HCT116 (cell line): ENCODE measurements around the gene OR5T3. TPM values are rescaled to one million over a fixed set of nuclear protein-coding genes. Genes with fewer than 3 reads are reported as not detected.

Experiments used
- ATAC-seq: fragments of 200-7000 bp; cut with Tn5 transposase; 2 replicates; pipeline ENCODE4 v1.9.1; 2020; ENCODE audit warnings: mild to moderate bottlenecking, moderate library complexity
- BruUV-seq: library from RNA; stranded (reverse); fragments of 400-500 nt; replicated peaks from 2 replicates; lab custom pipeline; 2021; lab: Mats Ljungman, UMichigan
- CTCF ChIA-PET: fragments of 300-600 bp; sonication (Branson Sonifier 250); formaldehyde crosslinking; loops from one replicate; lab custom pipeline; 2021; ENCODE audit warnings: antibody characterized with exemption; lab: Charles Lee
- POLR2A ChIA-PET: fragments of 300-600, 350-600 bp; sonication (Branson Sonifier 250); formaldehyde crosslinking; loops from one replicate; lab custom pipeline; 2021; ENCODE audit warnings: antibody characterized with exemption; lab: Charles Lee
- RAD21 ChIA-PET, 2 experiments: fragments of 300-600 bp; sonication (Branson Sonifier 250); formaldehyde crosslinking; loops; one replicate each; lab custom pipeline; 2023; ENCODE audit warnings: low total read pairs in 2 of 2; ENCODE audit not compliant: uncharacterized antibody in 2 of 2, unreplicated experiment in 2 of 2, low non-redundant PET in 1 of 2; lab: Charles Lee
- DNase-seq: peaks from one replicate; pipeline ENCODE4 v3.0.0-alpha.2; 2010; ENCODE audit warnings: low read depth, low spot score
- H2AFZ ChIP-seq: fragments of 200-600 bp; shearing (Covaris generic), sonication (generic); 2 replicates; pipeline ENCODE4 v1.6.1; 2017; ENCODE audit warnings: low read depth, mixed run types, mixed read lengths, antibody characterized with exemption, low read length; ENCODE audit not compliant: poor library complexity, severe bottlenecking
- H3K27ac ChIP-seq: 2 replicates; pipeline ENCODE4 v1.5.1; 2012; ENCODE audit warnings: low read depth, low read length
- H3K27me3 ChIP-seq: fragments of 200-600 bp; sonication (generic); 2 replicates; pipeline ENCODE4 v1.6.1; 2016; ENCODE audit warnings: mixed run types, low read length, mixed read lengths; ENCODE audit not compliant: insufficient read depth
- H3K36me3 ChIP-seq, 2 experiments: fragments of 200-500 bp in 1 of 2; fragments of 200-600 bp in 1 of 2; sonication (Bioruptor generic) in 1 of 2; sonication (generic) in 1 of 2; 2 replicates each; pipeline versions ENCODE4 v1.5.1 to v1.6.1; 2014 to 2016; ENCODE audit warnings: low read length in 2 of 2, inconsistent platforms in 1 of 2, mixed read lengths in 1 of 2, mixed run types in 1 of 2; ENCODE audit not compliant: insufficient read depth in 2 of 2, control insufficient read depth in 1 of 2
- H3K4me1 ChIP-seq, 2 experiments: fragments of 200-600 bp in 1 of 2; sonication (generic) in 1 of 2; 2 replicates each; pipeline versions ENCODE4 v1.5.1 to v1.6.1; 2012 to 2017; ENCODE audit warnings: low read length in 2 of 2, inconsistent platforms in 1 of 2, mild to moderate bottlenecking in 1 of 2, mixed read lengths in 1 of 2, mixed run types in 1 of 2, moderate library complexity in 1 of 2; ENCODE audit not compliant: insufficient read depth in 2 of 2, control insufficient read depth in 1 of 2
- H3K4me2 ChIP-seq: fragments of 200-600 bp; sonication (generic); 2 replicates; pipeline ENCODE4 v1.6.1; 2017; ENCODE audit warnings: mixed run types, low read length, mixed read lengths
- H3K4me3 ChIP-seq, 2 experiments: fragments of 200-600 bp in 1 of 2; sonication (generic) in 1 of 2; replicated peaks in 1 of 2; 2 replicates each; pipeline ENCODE4 v1.5.1; 2011 to 2016; ENCODE audit warnings: low read length in 2 of 2, control low read depth in 1 of 2, low read depth in 1 of 2, mild to moderate bottlenecking in 1 of 2, mixed read lengths in 1 of 2, mixed run types in 1 of 2
- H3K79me2 ChIP-seq: fragments of 200-600 bp; sonication (generic); 2 replicates; pipeline ENCODE4 v1.6.1; 2017; ENCODE audit warnings: mild to moderate bottlenecking, mixed run types, low read length, moderate library complexity, mixed read lengths; ENCODE audit not compliant: insufficient read depth
- H3K9ac ChIP-seq: fragments of 200-600 bp; sonication (generic); 2 replicates; pipeline ENCODE4 v1.6.1; 2016; ENCODE audit warnings: low read length, mixed read lengths
- H3K9me2 ChIP-seq: fragments of 200-600 bp; sonication (generic), shearing (Covaris generic); 2 replicates; pipeline ENCODE4 v1.6.1; 2017; ENCODE audit warnings: mixed run types, mild to moderate bottlenecking, moderate library complexity; ENCODE audit not compliant: insufficient read depth
- H3K9me3 ChIP-seq, 2 experiments: fragments of 200-500 bp in 1 of 2; fragments of 200-600 bp in 1 of 2; sonication (Bioruptor generic) in 1 of 2; sonication (generic) in 1 of 2; 2 replicates each; pipeline ENCODE4 v1.6.1; 2014 to 2017; ENCODE audit warnings: low read length in 2 of 2, mixed read lengths in 2 of 2, inconsistent platforms in 1 of 2, low read depth in 1 of 2, mild to moderate bottlenecking in 1 of 2, mixed run types in 1 of 2, moderate library complexity in 1 of 2; ENCODE audit not compliant: control insufficient read depth in 1 of 2, insufficient read depth in 1 of 2
- H4K20me1 ChIP-seq: fragments of 200-600 bp; sonication (generic), shearing (Covaris generic); 2 replicates; pipeline ENCODE4 v1.6.1; 2017; ENCODE audit warnings: mixed run types, mild to moderate bottlenecking, moderate library complexity; ENCODE audit not compliant: insufficient read depth
- CBX3 ChIP-seq: IDR thresholded peaks from 2 replicates; pipeline ENCODE4 v1.6.1; 2012; ENCODE audit warnings: low read depth
- EGR1 ChIP-seq: IDR thresholded peaks from 2 replicates; pipeline ENCODE4 v1.6.1; 2012; ENCODE audit warnings: low read depth
- FOSL1 ChIP-seq: IDR thresholded peaks from 2 replicates; pipeline ENCODE4 v1.6.1; 2012; ENCODE audit warnings: low read depth
- POLR2A ChIP-seq: IDR thresholded peaks from 2 replicates; pipeline ENCODE4 v1.7.0; 2011; ENCODE audit warnings: borderline replicate concordance; ENCODE audit not compliant: insufficient read depth, insufficient read length; ENCODE audit errors: extremely low read depth
- SP1 ChIP-seq: IDR thresholded peaks from 2 replicates; pipeline ENCODE4 v1.6.1; 2012; ENCODE audit warnings: low read depth
- SRF ChIP-seq: IDR thresholded peaks from 2 replicates; pipeline ENCODE4 v1.6.1; 2012; ENCODE audit warnings: low read depth
- TCF7L2 ChIP-seq: IDR thresholded peaks from 2 replicates; pipeline ENCODE4 v1.7.0; 2011; ENCODE audit warnings: borderline replicate concordance, inconsistent platforms; ENCODE audit not compliant: insufficient read depth, insufficient read length; ENCODE audit errors: extremely low read depth
- ZFX ChIP-seq: fragments of 450-650 bp; IDR thresholded peaks from 2 replicates; pipeline ENCODE4 v1.6.1; 2017
- intact Hi-C: fragments of 100-400 bp; cut with micrococcal nuclease; formaldehyde crosslinking; loops from 2 replicates; pipeline ENCODE4 v1.10.0; 2022
- total RNA-seq: library from RNA; stranded (reverse); gene quantifications from one replicate; pipeline ENCODE4 v1.2.1, GENCODE V29; 2021; ENCODE audit not compliant: unreplicated experiment
- TF ChIP-seq, protein P1 (sequence below): IDR thresholded peaks from 2 replicates; pipeline ENCODE4 v1.6.1; 2012
- TF ChIP-seq, protein P2 (sequence below): IDR thresholded peaks from 2 replicates; pipeline ENCODE4 v1.6.1; 2012; ENCODE audit warnings: low read depth
- TF ChIP-seq, protein P3 (sequence below): IDR thresholded peaks from 2 replicates; pipeline ENCODE4 v1.6.1; 2011; ENCODE audit warnings: mild to moderate bottlenecking, low read length, moderate library complexity; ENCODE audit not compliant: insufficient replicate concordance; ENCODE audit errors: extremely low read depth

OR5T3 gene
- total RNA-seq, 1 experiment from 2014 or later: not detected

DNA sequence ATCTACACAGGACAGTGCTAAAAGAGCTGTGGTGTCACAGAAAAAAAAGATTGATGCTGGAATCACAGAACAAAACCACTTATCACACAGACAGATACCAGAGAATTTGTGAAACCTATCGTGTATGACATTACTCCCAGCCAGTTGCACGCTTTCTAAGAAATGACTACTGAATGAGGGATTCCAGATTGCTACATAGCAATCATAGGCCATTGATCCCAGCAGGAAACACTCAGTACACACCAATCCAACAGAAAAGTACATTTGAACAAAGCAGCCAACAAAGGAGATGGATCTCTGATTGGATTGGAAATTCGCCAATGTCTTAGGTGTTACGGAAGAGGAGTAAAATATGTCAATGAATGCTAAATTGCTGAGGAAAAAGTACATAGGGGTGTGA, 44.8 kb downstream of the OR5T3 start:
- RAD21 ChIA-PET: no interaction called here
- BruUV-seq: no TSS peak
- intact Hi-C loops: no loop called here

More for the DNA sequence above, 44.8 kb downstream of the OR5T3 start:
- no peaks in the 10 kb centered on the region for H3K36me3 ChIP-seq
- no peaks in the 10 kb centered on the region for H4K20me1 ChIP-seq
- no peak for ATAC-seq
- ChIA-PET POLR2A (no interaction called here), CTCF (no interaction called here)
- no peak overlapping the region for H3K4me2 ChIP-seq
- no peaks in the 10 kb centered on the region for H3K27me3 ChIP-seq
- no peak overlapping the region for H3K4me3 ChIP-seq
- TF ChIP-seq POLR2A (no peak), SRF (no peak), FOSL1 (no peak), EGR1 (no peak), TCF7L2 (no peak), CBX3 (no peak), ZFX (no peak), SP1 (no peak)
- TF ChIP-seq, protein P1, sequence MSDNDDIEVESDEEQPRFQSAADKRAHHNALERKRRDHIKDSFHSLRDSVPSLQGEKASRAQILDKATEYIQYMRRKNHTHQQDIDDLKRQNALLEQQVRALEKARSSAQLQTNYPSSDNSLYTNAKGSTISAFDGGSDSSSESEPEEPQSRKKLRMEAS: no peak
- TF ChIP-seq, protein P2, sequence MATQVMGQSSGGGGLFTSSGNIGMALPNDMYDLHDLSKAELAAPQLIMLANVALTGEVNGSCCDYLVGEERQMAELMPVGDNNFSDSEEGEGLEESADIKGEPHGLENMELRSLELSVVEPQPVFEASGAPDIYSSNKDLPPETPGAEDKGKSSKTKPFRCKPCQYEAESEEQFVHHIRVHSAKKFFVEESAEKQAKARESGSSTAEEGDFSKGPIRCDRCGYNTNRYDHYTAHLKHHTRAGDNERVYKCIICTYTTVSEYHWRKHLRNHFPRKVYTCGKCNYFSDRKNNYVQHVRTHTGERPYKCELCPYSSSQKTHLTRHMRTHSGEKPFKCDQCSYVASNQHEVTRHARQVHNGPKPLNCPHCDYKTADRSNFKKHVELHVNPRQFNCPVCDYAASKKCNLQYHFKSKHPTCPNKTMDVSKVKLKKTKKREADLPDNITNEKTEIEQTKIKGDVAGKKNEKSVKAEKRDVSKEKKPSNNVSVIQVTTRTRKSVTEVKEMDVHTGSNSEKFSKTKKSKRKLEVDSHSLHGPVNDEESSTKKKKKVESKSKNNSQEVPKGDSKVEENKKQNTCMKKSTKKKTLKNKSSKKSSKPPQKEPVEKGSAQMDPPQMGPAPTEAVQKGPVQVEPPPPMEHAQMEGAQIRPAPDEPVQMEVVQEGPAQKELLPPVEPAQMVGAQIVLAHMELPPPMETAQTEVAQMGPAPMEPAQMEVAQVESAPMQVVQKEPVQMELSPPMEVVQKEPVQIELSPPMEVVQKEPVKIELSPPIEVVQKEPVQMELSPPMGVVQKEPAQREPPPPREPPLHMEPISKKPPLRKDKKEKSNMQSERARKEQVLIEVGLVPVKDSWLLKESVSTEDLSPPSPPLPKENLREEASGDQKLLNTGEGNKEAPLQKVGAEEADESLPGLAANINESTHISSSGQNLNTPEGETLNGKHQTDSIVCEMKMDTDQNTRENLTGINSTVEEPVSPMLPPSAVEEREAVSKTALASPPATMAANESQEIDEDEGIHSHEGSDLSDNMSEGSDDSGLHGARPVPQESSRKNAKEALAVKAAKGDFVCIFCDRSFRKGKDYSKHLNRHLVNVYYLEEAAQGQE: no peak
- TF ChIP-seq, protein P3, sequence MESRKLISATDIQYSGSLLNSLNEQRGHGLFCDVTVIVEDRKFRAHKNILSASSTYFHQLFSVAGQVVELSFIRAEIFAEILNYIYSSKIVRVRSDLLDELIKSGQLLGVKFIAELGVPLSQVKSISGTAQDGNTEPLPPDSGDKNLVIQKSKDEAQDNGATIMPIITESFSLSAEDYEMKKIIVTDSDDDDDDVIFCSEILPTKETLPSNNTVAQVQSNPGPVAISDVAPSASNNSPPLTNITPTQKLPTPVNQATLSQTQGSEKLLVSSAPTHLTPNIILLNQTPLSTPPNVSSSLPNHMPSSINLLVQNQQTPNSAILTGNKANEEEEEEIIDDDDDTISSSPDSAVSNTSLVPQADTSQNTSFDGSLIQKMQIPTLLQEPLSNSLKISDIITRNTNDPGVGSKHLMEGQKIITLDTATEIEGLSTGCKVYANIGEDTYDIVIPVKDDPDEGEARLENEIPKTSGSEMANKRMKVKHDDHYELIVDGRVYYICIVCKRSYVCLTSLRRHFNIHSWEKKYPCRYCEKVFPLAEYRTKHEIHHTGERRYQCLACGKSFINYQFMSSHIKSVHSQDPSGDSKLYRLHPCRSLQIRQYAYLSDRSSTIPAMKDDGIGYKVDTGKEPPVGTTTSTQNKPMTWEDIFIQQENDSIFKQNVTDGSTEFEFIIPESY: no peak
- no peak overlapping the region for H3K9ac ChIP-seq
- no peak overlapping the region for H2AFZ ChIP-seq
- H3K27ac ChIP-seq: no peak overlapping the region
- H3K79me2 ChIP-seq: no peaks in the 10 kb centered on the region
- H3K4me1 ChIP-seq: no peaks in the 10 kb centered on the region
- H3K9me3 ChIP-seq: peaks cover 0 to 11% of the 10 kb centered on the region in 2 experiments; a peak in 1 of 4 replicates
- no peak for DNase-seq
- no peaks in the 10 kb centered on the region for H3K9me2 ChIP-seq

Other genes with a start within 250 kb of the OR5T3 start
- gene OR5AS1, start 224.6 kb upstream of the OR5T3 start, total RNA-seq: not detected
- gene OR8I2, start 158.9 kb upstream of the OR5T3 start, total RNA-seq: not detected
- not detected for gene OR8H2, start 148.6 kb upstream of the OR5T3 start, total RNA-seq
- not detected for gene OR8H3, start 129.9 kb upstream of the OR5T3 start, total RNA-seq
- not detected for gene OR8J3, start 112.1 kb upstream of the OR5T3 start, total RNA-seq
- gene OR8K5, start 91.9 kb upstream of the OR5T3 start, total RNA-seq: not detected
- not detected for gene OR5J2, start 75.6 kb upstream of the OR5T3 start, total RNA-seq
- gene OR5T2, start 18.0 kb upstream of the OR5T3 start, total RNA-seq: not detected
- not detected for gene OR5T1, start 21.9 kb downstream of the OR5T3 start, total RNA-seq
- not detected for gene OR8H1, start 40.0 kb downstream of the OR5T3 start, total RNA-seq
- gene OR8K3, start 62.9 kb downstream of the OR5T3 start, total RNA-seq: not detected
- not detected for gene OR8K1, start 93.8 kb downstream of the OR5T3 start, total RNA-seq
- gene OR8J1, start 102.0 kb downstream of the OR5T3 start, total RNA-seq: not detected
- gene OR8U1, start 123.4 kb downstream of the OR5T3 start, total RNA-seq: not detected
- not detected for gene OR5AL1, start 160.4 kb downstream of the OR5T3 start, total RNA-seq
- gene OR5M3, start 221.1 kb downstream of the OR5T3 start, total RNA-seq: not detected
- not detected for gene OR5M8, start 239.1 kb downstream of the OR5T3 start, total RNA-seq